A549 (cell line): ENCODE results near the gene RHBDL1. TPM values are rescaled to one million over a fixed set of nuclear protein-coding genes. Genes with fewer than 3 reads are reported as not detected.

Experiments
- ATAC-seq, 2 experiments: fragments of 200-7000 bp in 1 of 2; fragments of >200 bp in 1 of 2; cut with Nextera tagmentation in 1 of 2; cut with Tn5 transposase in 1 of 2; 3 replicates each; pipeline versions ENCODE4 v1.8.0 to v1.9.1; 2018 to 2020; ENCODE audit warnings: mild to moderate bottlenecking in 1 of 2, moderate library complexity in 1 of 2
- CTCF ChIA-PET: fragments of 300-600 bp; sonication (Branson Sonifier 250); formaldehyde crosslinking; extraction: SDS; loops from one replicate; lab custom pipeline; 2021; ENCODE audit warnings: antibody characterized with exemption, inconsistent platforms; lab: Yijun Ruan, JAX
- POLR2A ChIA-PET: fragments of 350-600 bp; formaldehyde crosslinking; extraction: SDS; loops from one replicate; lab custom pipeline; 2021; ENCODE audit warnings: antibody characterized with exemption, inconsistent platforms; lab: Yijun Ruan, JAX
- DNase-seq, 2 experiments: peaks; one replicate each; pipeline versions ENCODE4 v3.0.0 to v3.0.0-alpha.2; 2011 to 2016; ENCODE audit warnings: low read depth in 1 of 2, low spot score in 1 of 2
- FAIRE-seq: peaks from 2 replicates; lab custom pipeline; 2011; peaks lifted over from hg19 to GRCh38; lab: Jason Lieb, UNC
- H3K27ac ChIP-seq, 2 experiments: fragments of >200 bp; sonication (Bioruptor Twin); formaldehyde crosslinking; 3 replicates each; pipeline ENCODE4 v1.5.1; 2016 to 2017
- H3K4me1 ChIP-seq: fragments of >200 bp; sonication (Bioruptor Twin); formaldehyde crosslinking; 3 replicates; pipeline ENCODE4 v1.6.1; 2016
- H3K4me2 ChIP-seq: fragments of >200 bp; sonication (Bioruptor Twin); formaldehyde crosslinking; 3 replicates; pipeline ENCODE4 v1.6.1; 2016
- H3K4me3 ChIP-seq: fragments of >200 bp; sonication (Bioruptor Twin); formaldehyde crosslinking; 3 replicates; pipeline ENCODE4 v1.5.1; 2016
- H3K9me3 ChIP-seq: fragments of >200 bp; sonication (Bioruptor Twin); formaldehyde crosslinking; 3 replicates; pipeline ENCODE4 v1.6.1; 2016
- BCL3 ChIP-seq: fragments of >200 bp; sonication (Bioruptor Twin); formaldehyde crosslinking; IDR thresholded peaks from 3 replicates; pipeline ENCODE4 v1.6.1; 2016
- BHLHE40 ChIP-seq: IDR thresholded peaks from 2 replicates; pipeline ENCODE4 v1.6.1; 2012; ENCODE audit warnings: low read depth, low read length, inconsistent platforms
- CBX2 ChIP-seq: fragments of 200-600 bp; sonication (generic); IDR thresholded peaks from 2 replicates; pipeline ENCODE4 v1.6.1; 2016; ENCODE audit warnings: low read depth, mild to moderate bottlenecking, borderline replicate concordance
- CEBPB ChIP-seq, 2 experiments: fragments of >200 bp in 1 of 2; sonication (Bioruptor Twin) in 1 of 2; formaldehyde crosslinking in 1 of 2; IDR thresholded peaks; 2 replicates each; pipeline ENCODE4 v1.6.1; 2012 to 2016
- CHD2 ChIP-seq: fragments of 150-350 bp; IDR thresholded peaks from 2 replicates; pipeline ENCODE4 v1.6.1; 2014; ENCODE audit warnings: low read length; ENCODE audit not compliant: partially characterized antibody
- EHF ChIP-seq: fragments of 250-450 bp; sonication (Bioruptor Pico); IDR thresholded peaks from 2 replicates; pipeline ENCODE4 v1.5.0; 2020; ENCODE audit warnings: mild to moderate bottlenecking
- EHMT2 ChIP-seq: fragments of 200-600 bp; sonication (generic); IDR thresholded peaks from 2 replicates; pipeline ENCODE4 v1.6.1; 2016; ENCODE audit warnings: antibody characterized with exemption, low read depth, mild to moderate bottlenecking, moderate library complexity
- EP300 ChIP-seq, 2 experiments: fragments of >200 bp; sonication (Bioruptor Twin); formaldehyde crosslinking; IDR thresholded peaks; 2 replicates in 1 of 2; 3 replicates in 1 of 2; pipeline ENCODE4 v1.6.1; 2016 to 2017
- FOSB ChIP-seq: fragments of 250-450 bp; sonication (Bioruptor Pico); IDR thresholded peaks from 2 replicates; pipeline ENCODE4 v1.5.0; 2020; ENCODE audit warnings: mild to moderate bottlenecking, moderate library complexity
- FOXS1 ChIP-seq: fragments of 250-450 bp; sonication (Bioruptor Pico); IDR thresholded peaks from 2 replicates; pipeline ENCODE4 v1.5.0; 2020; ENCODE audit warnings: mild to moderate bottlenecking, moderate library complexity
- HDAC2 ChIP-seq: fragments of 200-600 bp; sonication (generic); IDR thresholded peaks from 2 replicates; pipeline ENCODE4 v1.6.1; 2016
- HMGXB4 ChIP-seq: fragments of 250-450 bp; sonication (Bioruptor Pico); IDR thresholded peaks from 2 replicates; pipeline ENCODE4 v1.5.0; 2021; ENCODE audit warnings: mild to moderate bottlenecking, moderate library complexity, borderline replicate concordance
- KDM5A ChIP-seq: fragments of 200-600 bp; sonication (generic); IDR thresholded peaks from 2 replicates; pipeline ENCODE4 v1.6.1; 2016; ENCODE audit warnings: antibody characterized with exemption, mild to moderate bottlenecking
- MAZ ChIP-seq: fragments of 150-350 bp; IDR thresholded peaks from 2 replicates; pipeline ENCODE4 v1.6.1; 2014; ENCODE audit warnings: antibody characterized with exemption, low read depth, low read length, borderline replicate concordance
- NPAS2 ChIP-seq: fragments of 250-450 bp; sonication (Bioruptor Pico); IDR thresholded peaks from 2 replicates; pipeline ENCODE4 v1.8.0; 2022; ENCODE audit warnings: mild to moderate bottlenecking, moderate library complexity, borderline replicate concordance
- NR3C1 ChIP-seq: fragments of >200 bp; sonication (Bioruptor Twin); formaldehyde crosslinking; IDR thresholded peaks from 3 replicates; pipeline ENCODE4 v1.6.1; 2017
- PBX3 ChIP-seq: IDR thresholded peaks from 2 replicates; pipeline ENCODE4 v1.6.1; 2012
- POLR2AphosphoS2 ChIP-seq: conservative IDR thresholded peaks from 2 replicates; pipeline ENCODE4 v1.6.1; 2012; ENCODE audit warnings: low read length, improper control_type of control experiment, inconsistent platforms
- RAD21 ChIP-seq, 2 experiments: fragments of >200 bp in 1 of 2; sonication (Bioruptor Twin) in 1 of 2; formaldehyde crosslinking in 1 of 2; IDR thresholded peaks in 1 of 2; conservative IDR thresholded peaks in 1 of 2; 2 replicates in 1 of 2; 3 replicates in 1 of 2; pipeline ENCODE4 v1.6.1; 2012 to 2018; ENCODE audit warnings: inconsistent platforms in 1 of 2
- RCOR1 ChIP-seq: fragments of 150-350 bp; IDR thresholded peaks from 2 replicates; pipeline ENCODE4 v1.6.1; 2014; ENCODE audit warnings: antibody characterized with exemption, low read length, low read depth
- RNF2 ChIP-seq: fragments of 200-600 bp; sonication (generic); IDR thresholded peaks from 2 replicates; pipeline ENCODE4 v1.6.1; 2016; ENCODE audit warnings: low read depth, mild to moderate bottlenecking, antibody characterized with exemption, moderate library complexity, borderline replicate concordance
- SREBF2 ChIP-seq: fragments of 450-650 bp; IDR thresholded peaks from 2 replicates; pipeline ENCODE4 v1.6.1; 2014; ENCODE audit warnings: mild to moderate bottlenecking, moderate library complexity
- ZC3H11A ChIP-seq: fragments of 450-650 bp; IDR thresholded peaks from 2 replicates; pipeline ENCODE4 v1.6.1; 2014; ENCODE audit warnings: antibody characterized with exemption, mild to moderate bottlenecking
- ZNF302 ChIP-seq: fragments of 250-450 bp; sonication (Bioruptor Pico); IDR thresholded peaks from 2 replicates; pipeline ENCODE4 v1.9.0; 2021; ENCODE audit warnings: inconsistent platforms, mild to moderate bottlenecking, moderate library complexity
- ZSCAN20 ChIP-seq: fragments of 250-450 bp; sonication (Bioruptor Pico); IDR thresholded peaks from 2 replicates; pipeline ENCODE4 v1.8.0; 2022; ENCODE audit warnings: mild to moderate bottlenecking, moderate library complexity
- WGBS: methylation state at CpG from one replicate; pipeline ENCODE4 v1.1.6; 2017; ENCODE audit errors: missing lambda C conversion rate; 5-methylcytosine and 5-hydroxymethylcytosine counted together
- polyA plus RNA-seq, 4 experiments: library from polyadenylated mRNA; depleted of rRNA in 3 of 4; stranded (reverse); fragments of >200 nt; fragmentation: RNase III in 1 of 4; extraction: RNeasy Plus Mini Kit Qiagen cat#74134 plus additional on column Dnase treatment in 1 of 4; gene quantifications; 2 replicates in 3 of 4; 3 replicates in 1 of 4; pipeline ENCODE4 v1.2.3, GENCODE V29; 2011 to 2017
- TF ChIP-seq, protein P1 (sequence below): fragments of >200 bp; sonication (Bioruptor Twin); formaldehyde crosslinking; IDR thresholded peaks from 3 replicates; pipeline ENCODE4 v1.5.1; 2016
- TF ChIP-seq, protein P2 (sequence below): fragments of 150-350 bp; IDR thresholded peaks from 2 replicates; pipeline ENCODE4 v1.6.1; 2014; ENCODE audit warnings: low read depth, mild to moderate bottlenecking, low read length
- TF ChIP-seq, protein P3 (sequence below): IDR thresholded peaks from 2 replicates; pipeline ENCODE4 v1.6.1; 2012

The RHBDL1 gene
- polyA plus RNA-seq, 2 of the 4 experiments (the other 2 are of a cell fraction): 0.56 to 1.4 TPM

DNA sequence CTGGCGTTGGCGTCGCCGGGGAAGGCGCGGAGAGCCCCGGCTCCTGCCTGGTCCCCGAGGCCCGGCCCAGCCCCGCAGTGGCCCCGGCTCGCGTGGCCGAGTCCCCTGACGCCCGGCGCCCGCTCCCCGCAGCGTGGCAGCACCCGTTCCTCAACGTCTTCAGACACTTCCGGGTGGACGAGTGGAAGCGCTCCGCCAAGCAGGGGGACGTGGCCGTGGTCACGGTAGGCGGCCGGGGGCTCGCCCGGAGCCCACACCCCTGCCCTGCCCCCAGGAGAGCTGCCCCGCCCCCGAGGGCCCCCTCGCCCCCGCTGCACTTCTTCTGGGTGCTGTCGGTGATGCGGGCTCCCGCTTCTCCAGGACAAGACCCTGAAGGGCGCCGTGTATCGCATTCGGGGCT, 25.8 kb upstream of the RHBDL1 start:
- ATAC-seq (peak in 1 of 2 experiments; percentile 8; a peak in 1 of 6 replicates), DNase-seq (no peak), FAIRE-seq (no peak)
- peak overlapping the region; percentile 90 to 99 for H3K27ac ChIP-seq
- TF ChIP-seq, protein P1, sequence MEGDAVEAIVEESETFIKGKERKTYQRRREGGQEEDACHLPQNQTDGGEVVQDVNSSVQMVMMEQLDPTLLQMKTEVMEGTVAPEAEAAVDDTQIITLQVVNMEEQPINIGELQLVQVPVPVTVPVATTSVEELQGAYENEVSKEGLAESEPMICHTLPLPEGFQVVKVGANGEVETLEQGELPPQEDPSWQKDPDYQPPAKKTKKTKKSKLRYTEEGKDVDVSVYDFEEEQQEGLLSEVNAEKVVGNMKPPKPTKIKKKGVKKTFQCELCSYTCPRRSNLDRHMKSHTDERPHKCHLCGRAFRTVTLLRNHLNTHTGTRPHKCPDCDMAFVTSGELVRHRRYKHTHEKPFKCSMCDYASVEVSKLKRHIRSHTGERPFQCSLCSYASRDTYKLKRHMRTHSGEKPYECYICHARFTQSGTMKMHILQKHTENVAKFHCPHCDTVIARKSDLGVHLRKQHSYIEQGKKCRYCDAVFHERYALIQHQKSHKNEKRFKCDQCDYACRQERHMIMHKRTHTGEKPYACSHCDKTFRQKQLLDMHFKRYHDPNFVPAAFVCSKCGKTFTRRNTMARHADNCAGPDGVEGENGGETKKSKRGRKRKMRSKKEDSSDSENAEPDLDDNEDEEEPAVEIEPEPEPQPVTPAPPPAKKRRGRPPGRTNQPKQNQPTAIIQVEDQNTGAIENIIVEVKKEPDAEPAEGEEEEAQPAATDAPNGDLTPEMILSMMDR: no peak
- TF ChIP-seq CEBPB (IDR thresholded peaks at IDR 0.05): no peak
- TF ChIP-seq RCOR1: no peak
- no peak for TF ChIP-seq ZNF302 (CRISPR knock-in tag)
- TF ChIP-seq, protein P2, sequence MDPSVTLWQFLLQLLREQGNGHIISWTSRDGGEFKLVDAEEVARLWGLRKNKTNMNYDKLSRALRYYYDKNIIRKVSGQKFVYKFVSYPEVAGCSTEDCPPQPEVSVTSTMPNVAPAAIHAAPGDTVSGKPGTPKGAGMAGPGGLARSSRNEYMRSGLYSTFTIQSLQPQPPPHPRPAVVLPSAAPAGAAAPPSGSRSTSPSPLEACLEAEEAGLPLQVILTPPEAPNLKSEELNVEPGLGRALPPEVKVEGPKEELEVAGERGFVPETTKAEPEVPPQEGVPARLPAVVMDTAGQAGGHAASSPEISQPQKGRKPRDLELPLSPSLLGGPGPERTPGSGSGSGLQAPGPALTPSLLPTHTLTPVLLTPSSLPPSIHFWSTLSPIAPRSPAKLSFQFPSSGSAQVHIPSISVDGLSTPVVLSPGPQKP: no peak
- no peak for TF ChIP-seq FOSB (CRISPR knock-in tag)
- no peak for TF ChIP-seq MAZ
- no peak for TF ChIP-seq RNF2
- TF ChIP-seq, protein P3, sequence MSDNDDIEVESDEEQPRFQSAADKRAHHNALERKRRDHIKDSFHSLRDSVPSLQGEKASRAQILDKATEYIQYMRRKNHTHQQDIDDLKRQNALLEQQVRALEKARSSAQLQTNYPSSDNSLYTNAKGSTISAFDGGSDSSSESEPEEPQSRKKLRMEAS: no peak
- TF ChIP-seq HMGXB4 (CRISPR knock-in tag): no peak
- TF ChIP-seq RAD21 (conservative IDR thresholded peaks at IDR 0.05 in 1 of 2, IDR thresholded peaks at IDR 0.05 in 1 of 2): no peak
- TF ChIP-seq EHMT2: no peak
- no peak for TF ChIP-seq EHF (CRISPR knock-in tag)
- no peak for TF ChIP-seq CBX2
- no peak for TF ChIP-seq FOXS1
- no peak for TF ChIP-seq NR3C1
- TF ChIP-seq ZC3H11A: no peak
- TF ChIP-seq BCL3: no peak
- TF ChIP-seq CHD2: no peak
- WGBS: 90% methylated on average over 4 of the region's 44 CpGs
- H3K4me3 ChIP-seq: peak overlapping the region; percentile 79
- POLR2A ChIA-PET: interaction anchor here (0.6 to 1.3 kb wide), 4 partner anchors 13 to 773 kb away, joined by 3 to 6 read pairs (median 4); partner anchors contain the start of genes METTL26 and RHBDL1
- CTCF ChIA-PET: interaction anchor here (1.1 to 6.1 kb wide), 7 partner anchors 10 to 31 kb away, joined by 3 to 64 read pairs (median 3); partner anchors contain the start of genes RHOT2 and STUB1
- peak overlapping the region; percentile 93 for H3K4me2 ChIP-seq
- no peaks in the 10 kb centered on the region for H3K9me3 ChIP-seq
- peaks cover 41% of the 10 kb centered on the region for H3K4me1 ChIP-seq

GRCh38 chr16:651844-652243, 23.6 kb upstream of the RHBDL1 start:
- WGBS: 84% methylated on average over 6 of the region's 22 CpGs
- DNase-seq: no peak
- no peak for FAIRE-seq
- Histone ChIP-seq H3K4me1 (peaks cover 21% of the 10 kb centered on the region), H3K9me3 (no peaks in the 10 kb centered on the region), H3K4me2 (no peak overlapping the region), H3K27ac (no peak overlapping the region), H3K4me3 (no peak overlapping the region)
- CTCF ChIA-PET: interaction anchor here (2.3 to 6.1 kb wide), 3 partner anchors 8 to 16 kb away, joined by 10 to 64 read pairs (median 16); partner anchors contain the start of gene RHOT2
- POLR2A ChIA-PET: no interaction called here
- ATAC-seq: no peak
- TF ChIP-seq NPAS2 (CRISPR knock-in tag) (no peak), ZSCAN20 (CRISPR knock-in tag) (no peak), SREBF2 (no peak), POLR2AphosphoS2 (no peak), HDAC2 (no peak), BHLHE40 (no peak), EHF (CRISPR knock-in tag) (no peak), PBX3 (no peak), EP300 (IDR thresholded peaks at IDR 0.05) (no peak), KDM5A (no peak)
- TF ChIP-seq, protein P1: no peak
- TF ChIP-seq, protein P3: no peak
